Keratinocyte (primary cell): ENCODE data around the gene ITSN1. TPM values are rescaled to one million over a fixed set of nuclear protein-coding genes. Genes with fewer than 3 reads are reported as not detected.
A peak's percentile ranks its signal among the peaks of the same experiment; 100 is the strongest.
"Not testable (repeated sequence)": the region's sequence is repeated elsewhere in the genome, so short reads cannot be mapped to it uniquely, and the experiment has no call there.

Experiments
- DNase-seq: peaks from one replicate; pipeline ENCODE4 v3.0.0-alpha.2; 2011; ENCODE audit warnings: low read depth, missing footprints, low spot score
- FAIRE-seq: peaks from 2 replicates; lab custom pipeline; 2011; peaks lifted over from hg19 to GRCh38; lab: Jason Lieb, UNC
- H2AFZ ChIP-seq: 2 replicates; pipeline ENCODE4 v1.6.0; 2012; ENCODE audit warnings: low read length, control low read depth, inconsistent platforms; ENCODE audit not compliant: control insufficient read depth
- H3K27ac ChIP-seq: 2 replicates; pipeline ENCODE4 v1.5.1; 2011; ENCODE audit warnings: low read length; ENCODE audit not compliant: control insufficient read depth, insufficient read depth
- H3K27me3 ChIP-seq: 3 replicates; pipeline ENCODE4 v1.6.0; 2011; ENCODE audit warnings: low read length; ENCODE audit not compliant: control insufficient read depth, insufficient read depth; ENCODE audit errors: extremely low read depth
- H3K36me3 ChIP-seq, 2 experiments: 2 replicates in 1 of 2; 3 replicates in 1 of 2; pipeline ENCODE4 v1.5.1; 2011; ENCODE audit warnings: low read length in 2 of 2, mild to moderate bottlenecking in 1 of 2; ENCODE audit not compliant: control insufficient read depth in 2 of 2, insufficient read depth in 2 of 2; ENCODE audit errors: extremely low read depth in 1 of 2
- H3K4me1 ChIP-seq: 3 replicates; pipeline ENCODE4 v1.5.1; 2011; ENCODE audit warnings: low read length; ENCODE audit not compliant: control insufficient read depth, insufficient read depth; ENCODE audit errors: extremely low read depth
- H3K4me2 ChIP-seq: 3 replicates; pipeline ENCODE4 v1.6.0; 2011; ENCODE audit warnings: low read depth, low read length; ENCODE audit not compliant: control insufficient read depth, insufficient read depth; ENCODE audit errors: extremely low read depth
- H3K4me3 ChIP-seq, 3 experiments: fragments of 200-600 bp in 1 of 3; sonication (generic) in 1 of 3; 2 replicates in 2 of 3; 3 replicates in 1 of 3; pipeline ENCODE4 v1.5.1; 2011 to 2016; ENCODE audit warnings: low read length in 3 of 3, mild to moderate bottlenecking in 3 of 3, control low read depth in 2 of 3, inconsistent platforms in 1 of 3, low read depth in 1 of 3, mixed read lengths in 1 of 3, mixed run types in 1 of 3, moderate library complexity in 1 of 3; ENCODE audit not compliant: control insufficient read depth in 2 of 3, insufficient read depth in 2 of 3; ENCODE audit errors: extremely low read depth in 1 of 3
- H3K79me2 ChIP-seq: 2 replicates; pipeline ENCODE4 v1.6.0; 2012; ENCODE audit warnings: low read length; ENCODE audit not compliant: control insufficient read depth, insufficient read depth
- H3K9ac ChIP-seq: 3 replicates; pipeline ENCODE4 v1.6.0; 2011; ENCODE audit warnings: low read length; ENCODE audit not compliant: control insufficient read depth, insufficient read depth; ENCODE audit errors: extremely low read depth
- H3K9me1 ChIP-seq: 3 replicates; pipeline ENCODE4 v1.6.0; 2011; ENCODE audit warnings: low read length; ENCODE audit not compliant: control insufficient read depth, insufficient read depth; ENCODE audit errors: extremely low read depth
- H3K9me3 ChIP-seq: 2 replicates; pipeline ENCODE4 v1.5.1; 2012; ENCODE audit warnings: low read depth, low read length; ENCODE audit not compliant: control insufficient read depth
- H4K20me1 ChIP-seq: 3 replicates; pipeline ENCODE4 v1.6.0; 2011; ENCODE audit warnings: low read length; ENCODE audit not compliant: control insufficient read depth, insufficient read depth; ENCODE audit errors: extremely low read depth
- CTCF ChIP-seq, 3 experiments: IDR thresholded peaks in 1 of 3; conservative IDR thresholded peaks in 1 of 3; optimal IDR thresholded peaks in 1 of 3; 2 replicates in 2 of 3; 3 replicates in 1 of 3; pipeline versions ENCODE3 to v1.5.1; 2011; ENCODE audit warnings: low read length in 3 of 3, mild to moderate bottlenecking in 3 of 3, moderate library complexity in 2 of 3, control low read depth in 1 of 3, inconsistent platforms in 1 of 3; ENCODE audit not compliant: insufficient read depth in 2 of 3; ENCODE audit errors: extremely low read depth in 1 of 3
- EZH2 ChIP-seq: IDR thresholded peaks from one replicate; pipeline ENCODE4 v1.6.1; 2012; ENCODE audit warnings: inconsistent platforms, mild to moderate bottlenecking, low read length, moderate library complexity
- dilution Hi-C: fragments of 300-500 bp; cut with MboI; formaldehyde crosslinking; loops from one replicate; pipeline ENCODE4 v1.7.0; 2020; ENCODE audit warnings: low sequenced_read_pairs; ENCODE audit not compliant: extremely low pct_ligation_motif_present
- polyA plus RNA-seq, 5 experiments: library from polyadenylated mRNA; depleted of rRNA in 3 of 5; stranded (reverse) in 3 of 5; stranded (forward) in 1 of 5; unstranded in 1 of 5; fragments of >200 nt; gene quantifications; 1 replicate in 1 of 5; 2 replicates in 3 of 5; 3 replicates in 1 of 5; pipeline versions ENCODE4 v1.2.1 to v1.2.3, GENCODE V29; 2011 to 2012; ENCODE audit warnings: missing spikeins in 2 of 5, low read depth in 1 of 5, low replicate concordance in 1 of 5

The ITSN1 gene
- polyA plus RNA-seq, 1 donor (not counting 4 experiments of a cell fraction or from before 2014, with no cell fraction given): 34.3 TPM

DNA sequence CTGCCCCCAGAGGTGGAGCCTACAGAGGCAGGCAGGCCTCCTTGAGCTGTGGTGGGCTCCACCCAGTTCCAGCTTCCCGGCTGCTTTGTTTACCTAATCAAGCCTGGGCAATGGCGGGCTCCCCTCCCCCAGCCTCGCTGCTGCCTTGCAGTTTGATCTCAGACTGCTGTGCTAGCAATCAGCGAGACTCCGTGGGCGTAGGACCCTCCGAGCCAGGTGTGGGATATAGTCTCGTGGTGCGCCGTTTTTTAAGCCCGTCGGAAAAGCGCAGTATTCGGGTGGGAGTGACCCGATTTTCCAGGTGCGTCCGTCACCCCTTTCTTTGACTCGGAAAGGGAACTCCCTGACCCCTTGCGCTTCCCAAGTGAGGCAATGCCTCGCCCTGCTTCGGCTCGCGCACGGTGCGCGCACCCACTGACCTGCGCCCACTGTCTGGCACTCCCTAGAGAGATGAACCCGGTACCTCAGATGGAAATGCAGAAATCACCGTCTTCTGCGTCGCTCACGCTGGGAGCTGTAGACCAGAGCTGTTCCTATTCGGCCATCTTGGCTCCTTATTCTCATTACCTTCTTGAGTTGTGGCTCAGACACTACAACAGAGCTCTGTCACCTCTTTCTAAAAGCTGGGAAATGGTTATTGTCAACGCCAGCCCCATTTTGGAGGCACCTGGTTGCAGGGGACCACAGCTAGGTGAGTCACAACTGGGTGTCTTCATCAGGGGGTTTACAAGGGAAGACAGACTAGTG is 288.9 kb downstream of the ITSN1 start:
- H3K4me3 ChIP-seq: peak overlapping the region; percentile 39 to 80 (median 75)
- H3K79me2 ChIP-seq, DNase-seq, H3K9me1 ChIP-seq, H3K27me3 ChIP-seq, H3K4me1 ChIP-seq, FAIRE-seq, H3K9me3 ChIP-seq, H3K36me3 ChIP-seq, H4K20me1 ChIP-seq, dilution Hi-C loops: not testable (repeated sequence)
- H3K4me2 ChIP-seq: peak overlapping the region; percentile 94
- H3K9ac ChIP-seq: peak overlapping the region; percentile 84
- H3K27ac ChIP-seq: peak overlapping the region; percentile 86
- peak overlapping the region; percentile 75 for H2AFZ ChIP-seq

DNA sequence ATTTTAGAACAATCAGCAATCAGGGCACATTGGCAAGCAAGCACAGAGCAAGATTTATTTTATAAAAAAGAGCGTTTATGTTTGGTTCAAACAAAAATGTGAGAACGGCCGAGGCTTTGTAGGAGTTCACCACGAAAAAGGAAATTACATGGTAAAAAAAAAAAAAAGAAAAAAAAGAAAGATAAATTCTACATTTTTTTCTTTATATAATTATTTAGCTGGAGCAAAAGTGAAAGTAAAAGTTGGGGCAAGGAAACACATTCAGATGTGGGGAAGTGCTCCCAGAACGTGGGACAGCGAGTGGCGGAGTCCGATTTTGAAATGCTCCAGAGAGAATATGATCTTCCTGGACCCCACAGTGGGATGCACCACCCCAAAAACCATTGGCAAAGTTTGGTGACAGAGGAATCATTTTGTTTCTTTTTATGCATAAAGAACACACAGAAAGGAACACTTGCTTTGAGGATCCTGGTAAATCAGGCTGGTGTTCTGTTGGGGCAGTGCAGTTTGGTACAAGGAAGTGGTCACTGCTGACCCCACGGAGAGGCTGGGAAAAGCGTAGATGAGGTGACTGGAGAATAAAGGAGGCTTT is 289.6 kb downstream of the ITSN1 start:
- Histone ChIP-seq H3K4me3 (peak overlapping the region; percentile 39 to 80 (median 75)), H3K27me3 (no peaks in the 10 kb centered on the region), H3K79me2 (peaks cover 8% of the 10 kb centered on the region), H3K4me1 (peaks cover 8% of the 10 kb centered on the region), H3K9ac (peak overlapping the region; percentile 84), H4K20me1 (no peaks in the 10 kb centered on the region), H3K27ac (peak overlapping the region; percentile 86), H3K36me3 (no peaks in the 10 kb centered on the region), H3K9me1 (no peaks in the 10 kb centered on the region), H2AFZ (peak overlapping the region; percentile 92), H3K9me3 (no peaks in the 10 kb centered on the region), H3K4me2 (peak overlapping the region; percentile 94)
- DNase-seq (no peak), FAIRE-seq (no peak)
- dilution Hi-C loops: no loop called here
- TF ChIP-seq EZH2 (no peak), CTCF (optimal IDR thresholded peaks at IDR 0.05 in 1 of 3, IDR thresholded peaks at IDR 0.05 in 1 of 3, conservative IDR thresholded peaks at IDR 0.05 in 1 of 3; ENCODE audit: extremely low read depth in 1 of 3, insufficient read depth in 2 of 3, low read length in 3 of 3) (no peak)
